Measurements from ENCODE around the gene KIF3A.

KIF3A gene

GRCh38 chr5:132785365-132785764 lies 48.0 kb upstream of the KIF3A start:
- Histone ChIP-seq H4K20me1 (ENCODE audit: insufficient read depth, low read length) (no peaks in the 10 kb centered on the region), H3K9ac (ENCODE audit: low read length) (no peak overlapping the region), H3K27ac (ENCODE audit: low read length) (no peak overlapping the region)

GRCh38 chr5:132782101-132782500 lies 44.8 kb upstream of the KIF3A start:
- DNase-seq = no peak
- H2AFZ ChIP-seq (ENCODE audit: low read length) = no peak overlapping the region
- no peaks in the 10 kb centered on the region for H3K36me3 ChIP-seq (replicated peaks; ENCODE audit: insufficient read depth, low read length)
- H3K27me3 ChIP-seq (replicated peaks; ENCODE audit: insufficient read depth, low read length) = peaks cover 25% of the 10 kb centered on the region
- H3K4me2 ChIP-seq (ENCODE audit: low read depth, low read length) = no peak overlapping the region
- H3K9me2 ChIP-seq (replicated peaks; ENCODE audit: insufficient read depth, low read length) = no peaks in the 10 kb centered on the region
- peaks cover 6% of the 10 kb centered on the region; the same call in 1 of the 2 replicates for H3F3A ChIP-seq (ENCODE audit: insufficient read depth, low read length)
- TF ChIP-seq CTCF (IDR thresholded peaks at IDR 0.05; ENCODE audit: low read length) (no peak), EZH2phosphoT487 (IDR thresholded peaks at IDR 0.05; ENCODE audit: low read length) (no peak), EZH2 (optimal IDR thresholded peaks at IDR 0.05; ENCODE audit: low read depth, low read length) (no peak)
- H3K9ac ChIP-seq (ENCODE audit: low read length) = no peak overlapping the region
- H3K9me3 ChIP-seq (replicated peaks; ENCODE audit: insufficient read depth, low read length) = no peaks in the 10 kb centered on the region
- no peaks in the 10 kb centered on the region for H4K20me1 ChIP-seq (ENCODE audit: insufficient read depth, low read length)
- peaks cover 16% of the 10 kb centered on the region for H3K4me1 ChIP-seq (ENCODE audit: low read length)
- no peak overlapping the region for H3K4me3 ChIP-seq (ENCODE audit: low read length)
- H3K27ac ChIP-seq (ENCODE audit: low read length) = no peak overlapping the region
- H3K79me2 ChIP-seq (ENCODE audit: low read length) = no peaks in the 10 kb centered on the region

More at GRCh38 chr5:132785365-132785764, 48.0 kb upstream of the KIF3A start:
- DNase-seq = no peak
- Histone ChIP-seq H3K79me2 (ENCODE audit: low read length) (no peaks in the 10 kb centered on the region), H3F3A (ENCODE audit: insufficient read depth, low read length) (peaks cover 5% of the 10 kb centered on the region; the same call in 1 of the 2 replicates), H3K36me3 (replicated peaks; ENCODE audit: insufficient read depth, low read length) (no peaks in the 10 kb centered on the region), H3K9me3 (replicated peaks; ENCODE audit: insufficient read depth, low read length) (no peaks in the 10 kb centered on the region), H2AFZ (ENCODE audit: low read length) (no peak overlapping the region), H3K9me2 (replicated peaks; ENCODE audit: insufficient read depth, low read length) (no peaks in the 10 kb centered on the region), H3K4me1 (ENCODE audit: low read length) (peaks cover 10% of the 10 kb centered on the region), H3K4me3 (ENCODE audit: low read length) (no peak overlapping the region), H3K27me3 (replicated peaks; ENCODE audit: insufficient read depth, low read length) (no peaks in the 10 kb centered on the region), H3K4me2 (ENCODE audit: low read depth, low read length) (no peak overlapping the region)
- TF ChIP-seq CTCF (IDR thresholded peaks at IDR 0.05; ENCODE audit: low read length) (no peak), EZH2phosphoT487 (IDR thresholded peaks at IDR 0.05; ENCODE audit: low read length) (no peak), EZH2 (optimal IDR thresholded peaks at IDR 0.05; ENCODE audit: low read depth, low read length) (no peak)

- Histone ChIP-seq H3K4me3 (ENCODE audit: low read length) (no peak overlapping the region), H4K20me1 (ENCODE audit: insufficient read depth, low read length) (no peaks in the 10 kb centered on the region), H3K9ac (ENCODE audit: low read length) (no peak overlapping the region), H3K27ac (ENCODE audit: low read length) (no peak overlapping the region), H3K9me2 (replicated peaks; ENCODE audit: insufficient read depth, low read length) (no peaks in the 10 kb centered on the region), H3K4me1 (ENCODE audit: low read length) (peaks cover 16% of the 10 kb centered on the region), H3K27me3 (replicated peaks; ENCODE audit: insufficient read depth, low read length) (peaks cover 25% of the 10 kb centered on the region), H3K4me2 (ENCODE audit: low read depth, low read length) (peak overlapping the region; percentile 17; the same call in 1 of the 2 replicates), H3K9me3 (replicated peaks; ENCODE audit: insufficient read depth, low read length) (no peaks in the 10 kb centered on the region), H3K36me3 (replicated peaks; ENCODE audit: insufficient read depth, low read length) (no peaks in the 10 kb centered on the region), H2AFZ (ENCODE audit: low read length) (no peak overlapping the region), H3K79me2 (ENCODE audit: low read length) (no peaks in the 10 kb centered on the region), H3F3A (ENCODE audit: insufficient read depth, low read length) (peaks cover 7% of the 10 kb centered on the region; the same call in 1 of the 2 replicates)
- DNase-seq = no peak
- TF ChIP-seq EZH2phosphoT487 (IDR thresholded peaks at IDR 0.05; ENCODE audit: low read length) = no peak
- no peak for TF ChIP-seq CTCF (IDR thresholded peaks at IDR 0.05; ENCODE audit: low read length)
- TF ChIP-seq EZH2 (optimal IDR thresholded peaks at IDR 0.05; ENCODE audit: low read depth, low read length) = no peak
These were observed 43.7 kb upstream of the KIF3A start for GRCh38 chr5:132781029-132781428.

Measured in MM.1S (cell line).